Activated gamma-delta T cell (primary cell): Measurements from ENCODE around the gene RIOK3.
A peak's percentile ranks its signal among the peaks of the same experiment; 100 is the strongest.
"Not testable (repeated sequence)": the region's sequence is repeated elsewhere in the genome, so short reads cannot be mapped to it uniquely, and the experiment has no call there.

ENCODE experiments used
- DNase-seq: peaks from one replicate; lab custom pipeline; 2025; lab: John Stamatoyannopoulos, UW

The RIOK3 gene

DNA sequence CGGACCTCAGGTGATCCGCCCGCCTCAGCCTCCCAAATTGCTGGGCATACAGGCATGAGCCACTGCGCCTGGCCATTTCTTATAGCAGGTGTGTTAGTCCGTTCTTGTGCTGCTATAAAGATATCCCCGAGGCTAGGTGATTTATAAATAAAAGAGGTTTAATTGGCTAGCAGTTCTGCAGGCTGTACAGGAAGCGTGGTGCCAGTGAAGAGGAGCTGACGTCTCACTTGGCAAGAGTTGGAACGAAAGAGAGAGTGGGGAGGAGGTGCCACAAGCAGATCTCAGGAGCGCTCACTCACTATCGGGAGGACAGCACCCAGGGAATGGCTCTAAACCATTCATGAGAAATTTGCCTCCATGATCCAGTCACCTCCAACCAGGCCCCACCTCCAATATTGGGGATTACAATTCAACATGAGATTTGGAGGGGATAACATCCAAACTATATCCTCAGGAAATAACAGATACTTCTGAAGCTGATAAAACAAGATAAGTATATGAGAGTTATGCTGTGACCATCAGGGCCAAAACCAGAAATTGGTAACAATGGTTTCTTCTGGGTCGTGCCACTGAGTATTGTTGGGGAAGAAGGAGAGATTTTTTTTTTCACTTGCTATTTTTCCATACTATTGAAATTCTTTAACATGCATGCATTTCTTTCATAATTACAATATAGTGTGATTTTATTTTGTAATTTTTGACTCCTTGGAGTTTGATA lies 42.8 kb downstream of the RIOK3 start:
- no peak for DNase-seq

DNA sequence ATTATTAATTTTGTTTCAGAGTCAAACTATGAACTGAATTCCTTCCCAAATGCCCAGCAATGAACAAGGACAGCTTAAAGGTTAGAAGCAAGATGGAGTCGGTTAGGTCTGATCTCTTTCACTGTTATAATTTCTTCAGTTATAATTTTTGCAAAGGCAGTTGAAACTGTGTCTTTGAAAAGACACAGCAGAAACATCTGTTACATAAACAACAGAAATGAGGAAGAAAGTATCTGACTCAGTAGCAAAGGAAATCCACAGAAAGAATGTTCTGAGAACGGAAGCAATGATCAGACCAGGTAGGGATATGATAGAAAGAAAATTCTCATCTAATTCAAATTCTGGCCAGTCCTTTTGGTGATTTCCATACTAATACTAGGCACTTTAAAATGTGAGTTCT lies 45.0 kb downstream of the RIOK3 start:
- DNase-seq = no peak

GRCh38 chr18:23498877-23499276 lies 45.8 kb downstream of the RIOK3 start:
- DNase-seq = no peak

GRCh38 chr18:23499291-23499781 lies 46.2 kb downstream of the RIOK3 start:
- no peak for DNase-seq

GRCh38 chr18:23501626-23502025 lies 48.5 kb downstream of the RIOK3 start:
- DNase-seq = no peak

DNA sequence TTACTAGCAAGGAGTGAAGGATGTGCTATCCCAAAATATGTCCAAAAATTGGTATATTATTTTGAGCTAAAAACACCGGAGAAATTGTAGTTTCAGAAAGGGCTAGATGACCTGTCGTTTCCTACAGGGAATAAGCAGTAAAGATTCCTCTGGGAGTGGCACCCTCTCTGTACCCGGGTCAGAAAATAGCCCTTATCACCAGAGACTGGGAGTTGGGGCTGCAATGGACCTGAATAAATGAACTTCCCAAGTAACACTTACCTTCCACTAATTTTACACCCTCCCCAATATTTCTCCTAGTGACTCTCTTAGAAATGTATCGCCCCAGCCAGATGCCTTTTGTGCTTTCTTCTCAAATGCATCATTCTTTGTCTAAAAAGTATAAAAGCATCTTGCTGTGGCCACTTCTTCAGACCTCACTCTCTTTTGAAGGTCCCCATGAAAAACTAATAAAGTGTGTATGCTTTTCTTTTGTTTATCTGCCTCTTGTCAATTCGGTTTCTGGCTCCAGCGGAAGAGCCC lies 49.5 kb downstream of the RIOK3 start:
- DNase-seq = no peak

DNA sequence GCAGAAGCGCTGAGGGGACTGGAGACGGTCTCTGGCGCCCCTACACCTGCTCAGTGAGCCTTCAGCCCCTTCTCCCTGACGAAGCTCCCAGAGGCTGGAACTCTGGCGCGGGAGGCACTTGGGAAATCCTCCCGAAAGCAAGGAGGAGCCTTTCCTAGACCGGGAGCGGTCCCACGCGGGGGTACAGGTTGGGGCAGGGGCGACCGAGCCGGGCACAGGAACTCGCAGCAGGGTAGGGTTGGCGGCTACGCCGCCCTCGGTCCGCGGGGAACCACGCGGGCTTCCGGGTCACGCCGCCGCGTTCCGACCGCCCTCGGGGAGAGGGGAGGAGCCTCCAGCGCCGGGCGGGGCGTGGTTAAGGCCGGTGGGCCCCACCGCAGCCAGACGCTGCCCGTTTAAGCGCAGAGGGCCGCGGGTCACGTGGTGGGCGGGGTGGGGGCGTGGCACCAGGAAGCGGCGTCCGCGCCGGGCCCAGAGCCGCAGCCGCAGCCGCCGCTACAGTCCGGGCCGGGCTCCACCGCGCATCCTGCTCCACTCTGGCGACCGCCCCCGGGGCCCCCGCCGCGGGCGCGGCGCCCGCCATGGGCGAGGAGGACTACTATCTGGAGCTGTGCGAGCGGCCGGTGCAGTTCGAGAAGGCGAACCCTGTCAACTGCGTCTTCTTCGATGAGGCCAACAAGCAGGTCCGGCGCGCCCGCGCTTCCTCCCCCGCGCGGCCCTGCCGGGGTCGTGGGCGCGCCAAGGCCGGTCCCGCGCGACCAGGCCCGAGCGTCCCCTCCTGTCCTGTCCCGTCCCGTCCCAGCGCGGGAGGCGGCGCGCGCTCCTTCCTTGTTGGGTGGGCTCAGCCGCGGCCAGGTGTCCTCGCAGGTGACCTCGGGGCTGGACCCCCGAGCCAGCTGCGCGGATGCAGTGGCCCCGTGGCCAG lies 50.2 kb downstream of the RIOK3 start, which contains the start of gene RMC1:
RMC1 (plus strand) TSS at position 474 of the 925 bp plus-strand sequence; CDS start at position 582, 108 bp downstream.
- DNase-seq = peak; percentile 98

GRCh38 chr18:23503963-23504344 lies 50.9 kb downstream of the RIOK3 start:
- DNase-seq = no peak

GRCh38 chr18:23504720-23505119 lies 51.6 kb downstream of the RIOK3 start:
- DNase-seq = no peak

- DNase-seq = no peak
Observed at GRCh38 chr18:23506393-23506792, 53.3 kb downstream of the RIOK3 start.

- DNase-seq = not testable (repeated sequence)
Observed at GRCh38 chr18:23510923-23511322, 57.8 kb downstream of the RIOK3 start.

DNA sequence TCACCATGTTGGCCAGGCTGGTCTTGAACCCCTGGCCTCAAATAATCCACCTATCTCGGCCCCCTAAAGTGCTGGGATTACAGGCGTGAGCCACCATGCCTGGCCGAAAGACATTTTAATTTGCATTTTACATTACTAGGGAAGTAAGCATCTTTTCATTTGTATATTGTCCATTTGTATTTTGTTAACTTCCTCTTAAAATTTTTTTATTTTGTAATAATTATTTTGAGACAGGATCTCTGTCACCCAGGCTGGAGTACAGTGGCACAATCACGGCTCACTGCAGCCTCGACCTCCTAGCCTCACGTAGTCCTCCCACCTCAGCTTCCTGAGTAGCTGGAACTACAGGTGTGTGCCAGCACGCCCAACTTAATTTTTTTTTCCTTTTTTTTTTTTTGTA lies 59.1 kb downstream of the RIOK3 start:
- not testable (repeated sequence) for DNase-seq

DNA sequence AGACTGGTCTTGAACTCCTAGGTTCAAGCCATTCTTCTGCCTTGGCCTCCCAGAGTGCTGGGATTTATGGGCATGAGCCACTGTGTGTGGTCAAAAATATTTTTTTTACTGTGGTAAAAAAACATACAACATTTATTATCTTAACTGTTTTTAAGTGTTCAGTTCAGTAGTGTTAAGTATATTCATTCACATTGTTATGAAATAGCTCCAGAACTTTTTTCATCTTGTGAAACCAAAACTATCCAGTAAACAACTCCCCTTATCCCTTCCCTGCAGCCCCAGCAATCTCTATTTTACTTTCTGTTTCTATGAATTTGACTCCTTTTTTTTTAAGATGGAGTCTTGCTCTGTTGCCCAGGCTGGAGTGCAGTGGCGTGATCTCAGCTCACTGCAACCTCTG lies 59.6 kb downstream of the RIOK3 start:
- DNase-seq = no peak

DNA sequence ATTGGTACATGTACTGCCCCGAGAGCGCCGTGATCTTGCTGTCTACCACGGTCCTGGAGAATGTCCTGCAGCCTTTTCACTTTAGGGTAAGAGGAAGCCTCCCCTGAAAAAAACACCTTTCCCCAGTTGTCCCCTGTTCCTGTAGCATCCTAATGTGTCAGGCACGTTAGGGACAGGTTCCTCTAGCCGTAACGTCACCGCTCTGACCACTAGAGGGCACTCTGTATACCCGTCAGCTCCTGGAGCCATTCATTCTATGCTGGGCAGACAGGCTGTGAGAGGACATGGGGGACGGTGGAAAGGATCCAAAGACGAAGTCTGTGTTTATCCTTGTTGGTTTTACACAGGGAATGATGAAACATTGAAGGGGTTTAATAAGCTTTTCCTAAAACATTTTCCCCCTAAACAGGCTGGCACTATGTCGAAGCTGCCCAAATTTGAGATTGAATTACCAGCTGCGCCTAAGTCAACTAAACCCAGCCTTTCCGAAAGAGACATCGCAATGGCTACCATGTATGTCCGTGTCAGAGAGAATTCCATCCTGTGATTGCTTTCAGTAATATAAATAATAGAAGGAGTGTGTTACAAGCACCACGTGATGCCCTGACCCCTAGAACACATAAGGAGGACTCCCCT lies 62.9 kb downstream of the RIOK3 start:
- no peak for DNase-seq

GRCh38 chr18:23519734-23520133 lies 66.6 kb downstream of the RIOK3 start:
- no peak for DNase-seq

GRCh38 chr18:23521271-23521670 lies 68.2 kb downstream of the RIOK3 start:
- DNase-seq = no peak

- DNase-seq = no peak
Observed at GRCh38 chr18:23521907-23522306, 68.8 kb downstream of the RIOK3 start.

DNA sequence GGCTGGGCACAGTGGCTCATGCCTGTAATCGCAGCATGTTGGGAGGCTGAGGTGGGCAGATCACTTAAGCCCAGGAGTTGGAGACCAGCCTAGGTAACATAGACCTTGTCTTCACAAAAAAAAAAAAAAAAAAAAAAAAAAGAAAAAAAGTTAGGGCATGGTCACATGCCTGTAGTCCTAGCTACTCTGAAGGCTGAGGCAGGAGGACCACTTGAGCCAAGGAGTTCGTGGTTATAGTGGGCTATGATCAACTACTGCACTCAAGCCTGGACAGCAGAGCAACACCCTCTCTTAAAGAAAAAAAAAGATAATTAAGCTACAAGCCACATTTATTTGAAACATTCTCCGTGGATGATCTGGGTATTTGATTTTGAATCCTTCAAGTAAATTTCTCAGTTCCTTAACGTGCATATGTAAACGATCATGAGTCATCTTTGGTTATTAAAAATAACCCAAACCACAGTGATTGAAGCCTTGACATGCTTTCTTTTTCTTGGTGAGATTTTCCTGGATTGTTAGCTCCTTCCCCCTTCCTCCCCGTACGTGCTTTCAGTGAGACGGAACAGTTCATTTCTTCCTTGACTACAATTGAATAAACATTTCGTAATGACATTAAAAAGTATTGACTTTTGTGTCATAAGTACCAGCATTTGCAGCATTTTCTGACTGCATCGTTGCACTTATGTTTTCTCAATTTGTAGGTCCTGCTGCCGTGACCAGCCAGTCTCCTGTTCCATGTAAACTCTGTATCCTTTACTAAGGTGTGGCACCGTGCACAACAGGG lies 70.5 kb downstream of the RIOK3 start:
- DNase-seq = no peak

DNA sequence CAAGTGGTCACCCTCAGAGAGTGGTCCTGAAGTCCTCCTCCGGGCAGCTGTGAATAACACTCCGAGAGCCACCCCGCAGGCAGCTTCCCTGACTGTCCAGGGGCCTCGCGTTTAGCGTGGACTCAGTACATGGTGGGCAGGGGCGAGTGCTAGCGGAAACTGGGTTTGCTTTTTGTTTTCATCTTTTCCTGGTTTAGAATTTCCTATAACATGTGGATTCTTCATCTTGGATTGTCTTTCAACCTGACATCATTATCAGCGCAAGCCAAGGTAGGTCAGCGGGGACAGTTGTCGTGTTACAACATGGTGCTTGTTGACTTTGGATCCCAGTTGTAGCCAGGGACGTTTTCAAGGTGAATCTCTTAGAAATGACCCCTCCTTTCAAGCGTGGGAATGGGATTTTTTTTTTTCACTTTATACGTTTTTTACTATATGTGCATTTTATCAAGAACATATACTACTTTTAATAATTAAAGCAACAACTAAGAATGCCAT lies 71.2 kb downstream of the RIOK3 start:
- DNase-seq = no peak

GRCh38 chr18:23526501-23527063 lies 73.5 kb downstream of the RIOK3 start:
- DNase-seq = no peak
